Measurements from ENCODE around the gene CETP. TPM values are rescaled to one million over a fixed set of nuclear protein-coding genes. Genes with fewer than 3 reads are reported as not detected.

The CETP gene
- total and polyA plus RNA-seq, 2 of the 13 experiments (the other 11 are each of a cell fraction or from before 2014, with no cell fraction given) = 0.31 to 9.8 TPM

GRCh38 chr16:56983211-56983751, 21.5 kb downstream of the CETP start (continued):
- no peak for TF ChIP-seq REL (CRISPR knock-in tag; conservative IDR thresholded peaks at IDR 0.05)
- no peak for TF ChIP-seq ZBTB8A (CRISPR knock-in tag; IDR thresholded peaks at IDR 0.05; ENCODE audit: borderline replicate concordance, low read depth)
- TF ChIP-seq GTF2F1 (IDR thresholded peaks at IDR 0.05; ENCODE audit: low read length) = no peak
- no peak for TF ChIP-seq USF2 (IDR thresholded peaks at IDR 0.05; ENCODE audit: low read depth, low read length)
- TF ChIP-seq USF2 (CRISPR knock-in tag; IDR thresholded peaks at IDR 0.05; ENCODE audit: borderline replicate concordance) = no peak
- peak; percentile 28; the same call in 1 of the 2 replicates for TF ChIP-seq KDM2A (CRISPR knock-in tag; IDR thresholded peaks at IDR 0.05; ENCODE audit: borderline replicate concordance, low read depth)
- no peak for TF ChIP-seq SNAPC2 (CRISPR knock-in tag; IDR thresholded peaks at IDR 0.05)
- TF ChIP-seq ZBTB20 (CRISPR knock-in tag; IDR thresholded peaks at IDR 0.05; ENCODE audit: borderline replicate concordance, low read depth) = no peak
- peak; percentile 50; the same call in 1 of the 2 replicates for TF ChIP-seq RXRA (CRISPR knock-in tag; IDR thresholded peaks at IDR 0.05)
- TF ChIP-seq U2AF1 (optimal IDR thresholded peaks at IDR 0.05; ENCODE audit: low read depth, low read length) = no peak
- TF ChIP-seq ZNF703 (CRISPR knock-in tag; IDR thresholded peaks at IDR 0.05; ENCODE audit: borderline replicate concordance) = no peak
- TF ChIP-seq RFX5 (IDR thresholded peaks at IDR 0.05; ENCODE audit: low read depth, low read length) = no peak
- no peak for TF ChIP-seq ZNF20 (CRISPR knock-in tag; IDR thresholded peaks at IDR 0.05)
- TF ChIP-seq ZNF567 (CRISPR knock-in tag; IDR thresholded peaks at IDR 0.05; ENCODE audit: borderline replicate concordance) = no peak
- no peak for TF ChIP-seq AHDC1 (CRISPR knock-in tag; IDR thresholded peaks at IDR 0.05; ENCODE audit: borderline replicate concordance)
- TF ChIP-seq NKX3-1 (CRISPR knock-in tag; IDR thresholded peaks at IDR 0.05) = no peak
- TF ChIP-seq ZNF430 (CRISPR knock-in tag; IDR thresholded peaks at IDR 0.05) = no peak
- TF ChIP-seq KDM1A (CRISPR knock-in tag; IDR thresholded peaks at IDR 0.05) = no peak
- TF ChIP-seq ZNF879 (CRISPR knock-in tag; IDR thresholded peaks at IDR 0.05) = no peak
- no peak for TF ChIP-seq EP300 (IDR thresholded peaks at IDR 0.05; ENCODE audit: low read depth in 2 of 2, low read length in 2 of 2)
- no peak for TF ChIP-seq EP300 (CRISPR knock-in tag; IDR thresholded peaks at IDR 0.05; ENCODE audit: borderline replicate concordance)
- no peak for TF ChIP-seq DBP (CRISPR knock-in tag; IDR thresholded peaks at IDR 0.05; ENCODE audit: not compliant biosample characterization)
